PC-9 (cell line): Measurements from ENCODE around the gene RNF4. TPM values are rescaled to one million over a fixed set of nuclear protein-coding genes. Genes with fewer than 3 reads are reported as not detected.

Source experiments
- BruUV-seq: library from RNA; stranded (reverse); fragments of 400-500 nt; replicated peaks from 2 replicates; lab custom pipeline; 2021; lab: Mats Ljungman, UMichigan
- CTCF ChIA-PET: fragments of 300-600 bp; sonication (Branson Sonifier 250); formaldehyde crosslinking; loops from one replicate; lab custom pipeline; 2022; ENCODE audit warnings: antibody characterized with exemption; lab: Charles Lee
- POLR2A ChIA-PET: fragments of 300-600 bp; sonication (Branson Sonifier 250); formaldehyde crosslinking; loops from one replicate; lab custom pipeline; 2022; ENCODE audit warnings: antibody characterized with exemption; ENCODE audit not compliant: unreplicated experiment; lab: Charles Lee
- DNase-seq, 2 experiments: peaks; one replicate each; pipeline versions ENCODE4 v3.0.0 to v3.0.0-alpha.2; 2015 to 2022; ENCODE audit warnings: mixed read lengths in 1 of 2
- H2AFZ ChIP-seq: fragments of 200-600 bp; sonication (generic); 2 replicates; pipeline ENCODE4 v1.8.1; 2017; ENCODE audit warnings: antibody characterized with exemption
- H3F3A ChIP-seq: fragments of 200-600 bp; sonication (generic); 2 replicates; pipeline ENCODE4 v1.8.1; 2017; ENCODE audit warnings: antibody characterized with exemption, mild to moderate bottlenecking, low read depth; ENCODE audit not compliant: insufficient read depth
- H3K27ac ChIP-seq: fragments of 200-600 bp; sonication (generic); 2 replicates; pipeline ENCODE4 v1.6.1; 2016; ENCODE audit warnings: mixed run types
- H3K27me3 ChIP-seq: fragments of 200-600 bp; sonication (generic); 2 replicates; pipeline ENCODE4 v1.6.1; 2016; ENCODE audit warnings: low read depth, mixed run types; ENCODE audit not compliant: insufficient read depth
- H3K36me3 ChIP-seq: fragments of 200-600 bp; sonication (generic); 2 replicates; pipeline ENCODE4 v1.6.1; 2016; ENCODE audit warnings: low read depth, mixed run types
- H3K4me1 ChIP-seq: fragments of 200-600 bp; sonication (generic); replicated peaks from 2 replicates; pipeline ENCODE4 v1.6.1; 2016; ENCODE audit warnings: mixed run types; ENCODE audit not compliant: insufficient read depth
- H3K4me2 ChIP-seq: fragments of 200-600 bp; sonication (generic); 2 replicates; pipeline ENCODE4 v1.6.1; 2017; ENCODE audit warnings: mixed run types
- H3K4me3 ChIP-seq: fragments of 200-600 bp; sonication (generic); 2 replicates; pipeline ENCODE4 v1.6.1; 2016; ENCODE audit warnings: mixed run types
- H3K79me2 ChIP-seq: fragments of 200-600 bp; sonication (generic); 2 replicates; pipeline ENCODE4 v1.6.1; 2017; ENCODE audit warnings: low read depth, mixed run types
- H3K9me2 ChIP-seq: fragments of 200-600 bp; sonication (generic); 2 replicates; pipeline ENCODE4 v1.8.1; 2017; ENCODE audit warnings: mild to moderate bottlenecking; ENCODE audit not compliant: insufficient read depth
- H3K9me3 ChIP-seq: fragments of 200-600 bp; sonication (generic); 2 replicates; pipeline ENCODE4 v1.8.1; 2016; ENCODE audit warnings: low read depth; ENCODE audit not compliant: insufficient read depth
- H4K20me1 ChIP-seq: fragments of 200-600 bp; sonication (generic); 2 replicates; pipeline ENCODE4 v1.8.1; 2017; ENCODE audit not compliant: insufficient read depth
- CTCF ChIP-seq: fragments of 200-600 bp; sonication (generic); conservative IDR thresholded peaks from 2 replicates; pipeline ENCODE4 v1.6.1; 2017; ENCODE audit warnings: mixed run types, antibody characterized with exemption, mild to moderate bottlenecking, moderate library complexity
- EZH2 ChIP-seq: fragments of 200-600 bp; sonication (generic); IDR thresholded peaks from 2 replicates; pipeline ENCODE4 v1.8.0; 2017; ENCODE audit warnings: antibody characterized with exemption, low read depth
- intact Hi-C: fragments of 100-400 bp; cut with micrococcal nuclease; formaldehyde crosslinking; loops from one replicate; pipeline ENCODE4 v1.10.0; 2022; ENCODE audit not compliant: unreplicated experiment
- total RNA-seq: library from RNA; stranded (reverse); gene quantifications from 2 replicates; pipeline ENCODE4 v1.2.3, GENCODE V29; 2021

RNF4 gene
- total RNA-seq, 1 experiment from 2014 or later = 63.5 TPM

GRCh38 chr4:2449511-2450392 lies 19.2 kb upstream of the RNF4 start:
- H3K36me3 ChIP-seq = no peaks in the 10 kb centered on the region
- TF ChIP-seq EZH2 (no peak), CTCF (no peak)
- no peak overlapping the region for H2AFZ ChIP-seq
- DNase-seq = no peak
- intact Hi-C loops = no loop called here
- BruUV-seq = no TSS peak
- no peaks in the 10 kb centered on the region for H3K9me2 ChIP-seq
- H3K27me3 ChIP-seq = peaks cover 47% of the 10 kb centered on the region
- no peak overlapping the region for H3K4me2 ChIP-seq
- no peaks in the 10 kb centered on the region for H4K20me1 ChIP-seq
- H3K9me3 ChIP-seq = no peaks in the 10 kb centered on the region
- no peaks in the 10 kb centered on the region for H3K79me2 ChIP-seq
- POLR2A ChIA-PET = no interaction called here
- H3F3A ChIP-seq = no peaks in the 10 kb centered on the region
- CTCF ChIA-PET = no interaction called here
- H3K27ac ChIP-seq = no peak overlapping the region
- H3K4me3 ChIP-seq = no peak overlapping the region
- no peaks in the 10 kb centered on the region for H3K4me1 ChIP-seq

GRCh38 chr4:2450394-2451035 lies 18.4 kb upstream of the RNF4 start:
- H3K36me3 ChIP-seq = no peaks in the 10 kb centered on the region
- H4K20me1 ChIP-seq = no peaks in the 10 kb centered on the region
- H3K27me3 ChIP-seq = peaks cover 41% of the 10 kb centered on the region
- DNase-seq = no peak
- no peaks in the 10 kb centered on the region for H3K9me3 ChIP-seq
- H2AFZ ChIP-seq = no peak overlapping the region
- no peaks in the 10 kb centered on the region for H3K79me2 ChIP-seq
- TF ChIP-seq CTCF (no peak), EZH2 (no peak)
- BruUV-seq = no TSS peak
- no peak overlapping the region for H3K4me2 ChIP-seq
- H3F3A ChIP-seq = no peaks in the 10 kb centered on the region
- POLR2A ChIA-PET = no interaction called here
- H3K4me1 ChIP-seq = no peaks in the 10 kb centered on the region
- no peak overlapping the region for H3K27ac ChIP-seq
- CTCF ChIA-PET = no interaction called here
- H3K9me2 ChIP-seq = no peaks in the 10 kb centered on the region
- intact Hi-C loops = no loop called here
- no peak overlapping the region for H3K4me3 ChIP-seq

DNA sequence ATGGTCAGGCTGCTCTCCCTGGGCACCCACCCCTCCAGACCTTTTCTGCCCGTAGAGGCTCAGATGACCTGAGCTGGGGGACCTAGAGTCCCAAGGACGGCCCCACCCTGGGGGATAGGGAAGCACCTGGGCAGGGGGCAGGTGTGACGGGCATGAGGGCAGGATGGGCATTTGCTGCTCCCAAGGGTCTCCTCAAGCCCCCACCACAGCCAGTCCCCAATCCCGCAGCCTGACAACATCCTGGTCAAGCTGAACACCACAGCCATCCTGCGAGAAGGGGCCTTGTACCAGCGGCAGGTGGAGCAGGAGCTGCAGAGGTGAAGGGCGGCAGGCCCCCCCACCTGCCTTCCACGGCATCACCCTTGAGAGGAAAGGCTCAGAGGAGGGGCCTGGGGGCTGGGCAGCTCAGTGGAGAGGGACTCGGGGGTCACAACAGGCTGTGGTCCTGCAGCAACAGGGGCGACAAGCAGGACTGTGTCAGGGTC lies 17.8 kb upstream of the RNF4 start:
- Histone ChIP-seq H3K36me3 (no peaks in the 10 kb centered on the region), H2AFZ (no peak overlapping the region), H3K9me2 (no peaks in the 10 kb centered on the region), H3K27ac (no peak overlapping the region), H3K4me2 (no peak overlapping the region), H3K27me3 (peaks cover 36% of the 10 kb centered on the region), H4K20me1 (no peaks in the 10 kb centered on the region), H3K9me3 (no peaks in the 10 kb centered on the region), H3F3A (no peaks in the 10 kb centered on the region), H3K4me1 (no peaks in the 10 kb centered on the region), H3K79me2 (no peaks in the 10 kb centered on the region), H3K4me3 (no peak overlapping the region)
- CTCF ChIA-PET = no interaction called here
- POLR2A ChIA-PET = no interaction called here
- DNase-seq = no peak
- intact Hi-C loops = no loop called here
- no TSS peak for BruUV-seq
- TF ChIP-seq CTCF = no peak
- no peak for TF ChIP-seq EZH2
